K562 (cell line): Measurements from ENCODE around the gene HADHB. TPM values are rescaled to one million over a fixed set of nuclear protein-coding genes. Genes with fewer than 3 reads are reported as not detected.

Experiments used
- ATAC-seq: fragments of 200-7000 bp; cut with Tn5 transposase; 3 replicates; pipeline ENCODE4 v1.9.1; 2020; ENCODE audit warnings: moderate library complexity
- BruUV-seq: library from RNA; stranded (reverse); fragments of 400-500 nt; replicated peaks from 2 replicates; lab custom pipeline; 2021; lab: Mats Ljungman, UMichigan
- CTCF ChIA-PET: fragments of 300-600 bp; formaldehyde crosslinking; extraction: SDS; loops from one replicate; lab custom pipeline; 2021; ENCODE audit warnings: low intra/inter-chr PET ratio; lab: Yijun Ruan, JAX
- POLR2A ChIA-PET: fragments of 300-600, 350-650 bp; sonication (Branson Sonifier 250); formaldehyde crosslinking; extraction: SDS; loops from one replicate; lab custom pipeline; 2021; ENCODE audit warnings: antibody characterized with exemption, inconsistent platforms; lab: Yijun Ruan, JAX
- DNase-seq, 4 experiments: peaks; one replicate each; pipeline versions ENCODE4 v3.0.0 to v3.0.0-alpha.2; 2011 to 2018; ENCODE audit warnings: low spot score in 3 of 4, mixed read lengths in 3 of 4; ENCODE audit errors: extremely low read depth in 1 of 4
- FAIRE-seq: peaks from 2 replicates; lab custom pipeline; 2011; peaks lifted over from hg19 to GRCh38; lab: Jason Lieb, UNC
- H2AFZ ChIP-seq: 2 replicates; pipeline ENCODE4 v1.6.0; 2011; ENCODE audit warnings: low read depth, low read length, control low read depth, inconsistent platforms
- H3K27ac ChIP-seq: fragments of 200-600 bp; 3 replicates; pipeline ENCODE4 v1.8.0; 2011; ENCODE audit warnings: low read depth, mild to moderate bottlenecking, control low read depth, inconsistent platforms, low read length, moderate library complexity, mixed read lengths; ENCODE audit errors: extremely low read depth
- H3K27me3 ChIP-seq, 2 experiments: fragments of 300-600 bp in 1 of 2; 2 replicates in 1 of 2; 3 replicates in 1 of 2; pipeline versions ENCODE4 v1.6.0 to v1.8.0; 2011; ENCODE audit warnings: inconsistent platforms in 2 of 2, low read length in 2 of 2, mild to moderate bottlenecking in 1 of 2, mixed read lengths in 1 of 2, moderate library complexity in 1 of 2; ENCODE audit not compliant: control insufficient read depth in 2 of 2, insufficient read depth in 2 of 2
- H3K36me3 ChIP-seq: fragments of 300-600 bp; 3 replicates; pipeline ENCODE4 v1.8.0; 2011; ENCODE audit warnings: mild to moderate bottlenecking, low read length, inconsistent platforms; ENCODE audit not compliant: control insufficient read depth, insufficient read depth
- H3K4me1 ChIP-seq, 2 experiments: fragments of 200-600 bp in 1 of 2; replicated peaks in 1 of 2; 2 replicates in 1 of 2; 3 replicates in 1 of 2; pipeline versions ENCODE4 v1.5.1 to v1.8.0; 2011; ENCODE audit warnings: inconsistent platforms in 2 of 2, low read length in 2 of 2, mild to moderate bottlenecking in 1 of 2, mixed read lengths in 1 of 2, moderate library complexity in 1 of 2; ENCODE audit not compliant: control insufficient read depth in 2 of 2, insufficient read depth in 2 of 2
- H3K4me2 ChIP-seq: 2 replicates; pipeline ENCODE4 v1.6.1; 2011; ENCODE audit warnings: low read length, control low read depth, inconsistent platforms, mixed read lengths; ENCODE audit not compliant: insufficient read depth
- H3K4me3 ChIP-seq: fragments of 200-600 bp; sonication (generic), shearing (Covaris generic); 2 replicates; pipeline ENCODE4 v1.5.1; 2016; ENCODE audit warnings: control low read depth, inconsistent platforms
- H3K79me2 ChIP-seq: fragments of 200-600 bp; 3 replicates; pipeline ENCODE4 v1.8.0; 2011; ENCODE audit warnings: low read length, inconsistent platforms; ENCODE audit not compliant: control insufficient read depth, insufficient read depth
- H3K9ac ChIP-seq, 2 experiments: 2 replicates each; pipeline versions ENCODE4 v1.6.0 to v1.6.1; 2011; ENCODE audit warnings: low read depth in 2 of 2, low read length in 2 of 2, control low read depth in 1 of 2, inconsistent platforms in 1 of 2, mild to moderate bottlenecking in 1 of 2, mixed read lengths in 1 of 2; ENCODE audit not compliant: insufficient read depth in 1 of 2
- H3K9me1 ChIP-seq: one replicate; pipeline ENCODE4 v1.6.0; 2011; ENCODE audit warnings: inconsistent platforms, mild to moderate bottlenecking, low read length, moderate library complexity; ENCODE audit not compliant: control insufficient read depth, insufficient read depth
- H3K9me3 ChIP-seq: replicated peaks from 2 replicates; pipeline ENCODE4 v1.5.1; 2011; ENCODE audit warnings: low read depth, low read length, inconsistent platforms; ENCODE audit not compliant: control insufficient read depth, insufficient read depth
- H4K20me1 ChIP-seq: replicated peaks from 2 replicates; pipeline ENCODE4 v1.6.1; 2011; ENCODE audit warnings: low read length, inconsistent platforms, mixed read lengths; ENCODE audit not compliant: control insufficient read depth, insufficient read depth
- BRCA1 ChIP-seq, 2 experiments: fragments of 450-650 bp in 1 of 2; sonication (generic) in 1 of 2; formaldehyde crosslinking in 1 of 2; IDR thresholded peaks; 2 replicates each; pipeline versions ENCODE4 v1.5.0 to v1.6.1; 2017 to 2020; ENCODE audit warnings: mild to moderate bottlenecking in 1 of 2, missing genetic modification reagents in 1 of 2
- C11orf30 ChIP-seq: fragments of 450-650 bp; IDR thresholded peaks from 2 replicates; pipeline ENCODE4 v1.6.1; 2016; ENCODE audit warnings: low read depth, mild to moderate bottlenecking
- CEBPZ ChIP-seq: fragments of 150-350 bp; IDR thresholded peaks from 2 replicates; pipeline ENCODE4 v1.6.1; 2014; ENCODE audit warnings: low read depth, mild to moderate bottlenecking, low read length, borderline replicate concordance
- CTBP1 ChIP-seq: fragments of 450-650 bp; IDR thresholded peaks from 2 replicates; pipeline ENCODE4 v1.6.1; 2016; ENCODE audit warnings: borderline replicate concordance
- DACH1 ChIP-seq: fragments of 450-650 bp; IDR thresholded peaks from 2 replicates; pipeline ENCODE4 v1.6.1; 2018; ENCODE audit not compliant: partially characterized antibody
- E2F3 ChIP-seq: fragments of 250-450 bp; sonication (Bioruptor Pico); IDR thresholded peaks from 2 replicates; pipeline ENCODE4 v1.4.0; 2020; ENCODE audit warnings: mild to moderate bottlenecking
- ETV1 ChIP-seq: fragments of 450-650 bp; conservative IDR thresholded peaks from 2 replicates; pipeline ENCODE4 v1.6.1; 2016; ENCODE audit warnings: missing genetic modification characterization, control low read depth, low read depth, missing compliant biosample characterization
- GABPA ChIP-seq: fragments of 200-800 bp; sonication (Bioruptor generic); conservative IDR thresholded peaks from 2 replicates; pipeline ENCODE4 v1.6.1; 2016; ENCODE audit warnings: low read depth, missing genetic modification characterization, missing compliant biosample characterization
- HNRNPUL1 ChIP-seq: fragments of 200-400 bp; formaldehyde crosslinking; IDR thresholded peaks from 2 replicates; pipeline ENCODE4 v1.6.1; 2017; ENCODE audit warnings: low read length
- MCM5 ChIP-seq: fragments of 450-650 bp; IDR thresholded peaks from 2 replicates; pipeline ENCODE4 v1.6.1; 2016; ENCODE audit warnings: low read depth
- NFE2 ChIP-seq: IDR thresholded peaks from 2 replicates; pipeline ENCODE4 v1.6.1; 2014; ENCODE audit warnings: antibody characterized with exemption, low read depth
- PCBP2 ChIP-seq: fragments of 200-400 bp; formaldehyde crosslinking; IDR thresholded peaks from 2 replicates; pipeline ENCODE4 v1.6.1; 2018; ENCODE audit warnings: low read length, low read depth, mild to moderate bottlenecking, moderate library complexity; ENCODE audit not compliant: poor library complexity, severe bottlenecking
- TCFL5 ChIP-seq: fragments of 250-450 bp; sonication (Bioruptor Pico); conservative IDR thresholded peaks from 2 replicates; pipeline ENCODE4 v1.6.1; 2021; ENCODE audit warnings: mild to moderate bottlenecking, moderate library complexity, matching md5 sums
- TGIF2 ChIP-seq: sonication (generic); formaldehyde crosslinking; IDR thresholded peaks from 2 replicates; pipeline ENCODE4 v1.8.1; 2022; ENCODE audit warnings: mild to moderate bottlenecking, missing genetic modification reagents, moderate library complexity
- THRAP3 ChIP-seq: fragments of 450-650 bp; IDR thresholded peaks from 2 replicates; pipeline ENCODE4 v1.6.1; 2016; ENCODE audit warnings: mild to moderate bottlenecking, inconsistent platforms, borderline replicate concordance
- ZNF57 ChIP-seq: fragments of 450-650 bp; formaldehyde crosslinking; IDR thresholded peaks from 2 replicates; pipeline ENCODE4 v1.4.0; 2020; ENCODE audit warnings: mild to moderate bottlenecking, moderate library complexity
- ZNF717 ChIP-seq: fragments of 250-450 bp; sonication (Bioruptor Pico); IDR thresholded peaks from 2 replicates; pipeline ENCODE4 v1.5.0; 2021
- WGBS: fragments of 100-300 bp; shearing (Covaris generic); methylation state at CpG from one replicate; pipeline ENCODE4 v1.1.6; 2016; ENCODE audit warnings: low coverage, mixed read lengths; ENCODE audit not compliant: insufficient coverage; ENCODE audit errors: missing lambda C conversion rate; 5-methylcytosine and 5-hydroxymethylcytosine counted together
- in situ Hi-C: fragments of 300-500 bp; cut with MboI; formaldehyde crosslinking; loops from 4 replicates; pipeline ENCODE4 v1.15.0; 2018; ENCODE audit warnings: inconsistent platforms, mixed read lengths
- intact Hi-C: fragments of 100-400 bp; cut with micrococcal nuclease; formaldehyde crosslinking; loops from 2 replicates; pipeline ENCODE4 v1.14.2; 2022
- polyA plus RNA-seq, 8 experiments: library from polyadenylated mRNA; depleted of rRNA in 4 of 8; stranded (reverse) in 5 of 8; unstranded in 3 of 8; fragments of >200 nt; fragmentation: Nextera tagmentation in 2 of 8; fragmentation: Illumina TruSeq in 1 of 8; extraction: Ambion mirVana in 2 of 8; extraction: Trizol in 1 of 8; gene quantifications; 2 replicates each; pipeline versions ENCODE4 v1.2.1 to v1.2.3, GENCODE V29; 2011 to 2014; ENCODE audit warnings: inconsistent platforms in 1 of 8, missing spikeins in 1 of 8
- total RNA-seq, 7 experiments: library from RNA; depleted of rRNA in 6 of 7; stranded (reverse); fragments of >200 nt in 6 of 7; fragmentation: Illumina TruSeq in 2 of 7; extraction: Trizol in 2 of 7; gene quantifications; 2 replicates each; pipeline versions ENCODE4 v1.2.1 to v1.2.3, GENCODE V29; 2011 to 2021; ENCODE audit warnings: low replicate concordance in 1 of 7

The HADHB gene
- total and polyA plus RNA-seq, 9 of the 15 experiments (the other 6 are each of a cell fraction or from before 2014, with no cell fraction given), result 67.3 to 199 (median 100) TPM

- TF ChIP-seq NFE2 (no peak), TCFL5 (CRISPR knock-in tag) (no peak), ZNF717 (CRISPR knock-in tag) (no peak), DACH1 (no peak), ETV1 (tag) (no peak), PCBP2 (no peak), E2F3 (CRISPR knock-in tag) (no peak), ZNF57 (CRISPR knock-in tag) (no peak), CEBPZ (no peak), HNRNPUL1 (no peak), TGIF2 (CRISPR knock-in tag) (no peak), BRCA1 (IDR thresholded peaks at IDR 0.05) (no peak), BRCA1 (CRISPR knock-in tag; IDR thresholded peaks at IDR 0.05) (no peak), C11orf30 (no peak), THRAP3 (no peak), GABPA (no peak), CTBP1 (no peak), MCM5 (no peak)
- TF ChIP-seq, all 486 proteins: peak for 0
- intact Hi-C loops (no loop called here), in situ Hi-C loops (no loop called here)
- Histone ChIP-seq H3K79me2 (no peaks in the 10 kb centered on the region), H3K36me3 (peaks cover 92% of the 10 kb centered on the region), H3K4me3 (no peak overlapping the region), H3K27ac (no peak overlapping the region), H3K4me2 (no peak overlapping the region), H3K27me3 (no peaks in the 10 kb centered on the region), H2AFZ (no peak overlapping the region), H3K4me1 (no peaks in the 10 kb centered on the region), H4K20me1 (no peaks in the 10 kb centered on the region), H3K9me1 (no peaks in the 10 kb centered on the region), H3K9ac (no peak overlapping the region), H3K9me3 (no peaks in the 10 kb centered on the region; the same call in 1 of the 2 replicates)
- ATAC-seq (no peak), FAIRE-seq (no peak), DNase-seq (no peak)
- POLR2A ChIA-PET, result no interaction called here
- no TSS peak for BruUV-seq
- 100% methylated on average over 2 of the region's 2 CpGs for WGBS
- CTCF ChIA-PET, result no interaction called here
Observed at GRCh38 chr2:26224095-26224494, 20.6 kb upstream of the HADHB start.
